ENCODE results near the gene MAD1L1.

The MAD1L1 gene

DNA sequence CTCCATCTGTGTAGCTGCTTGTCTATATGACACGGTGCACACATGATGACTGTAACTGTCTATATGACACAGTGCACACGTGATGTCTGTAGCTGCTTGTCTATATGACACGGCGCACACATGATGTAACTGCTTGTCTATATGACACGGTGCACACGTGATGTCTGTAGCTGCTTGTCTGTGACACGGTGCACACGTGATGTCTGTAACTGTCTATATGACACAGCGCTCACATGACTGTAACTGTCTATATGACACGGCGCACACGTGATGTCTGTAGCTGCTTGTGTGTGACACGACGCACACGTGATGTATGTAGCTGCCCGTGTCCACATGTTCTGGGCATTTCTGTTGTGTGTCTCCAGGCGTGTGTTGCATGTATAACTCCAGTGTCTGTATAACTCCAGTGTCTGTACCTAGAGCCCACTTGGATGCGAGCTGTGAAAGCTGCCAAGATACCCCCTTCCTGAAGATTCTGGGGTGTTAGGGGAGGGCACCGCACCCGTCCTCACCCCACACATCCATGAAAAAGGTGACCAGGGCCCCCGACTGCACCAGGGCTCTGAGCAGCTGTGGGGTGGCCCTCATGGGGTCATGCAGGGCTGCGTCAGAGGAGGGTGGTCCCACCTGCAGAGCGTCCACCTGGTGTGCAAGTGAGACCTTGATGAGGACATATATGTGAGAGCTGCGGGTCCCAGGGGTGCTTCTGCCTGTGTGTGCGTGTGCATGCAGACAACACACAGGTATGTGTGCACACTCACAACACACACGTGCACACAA is 424.7 kb downstream of the MAD1L1 start:
- TF ChIP-seq CTCF (IDR thresholded peaks at IDR 0.05) = no peak

- TF ChIP-seq CTCF (IDR thresholded peaks at IDR 0.05) = no peak
Observed at GRCh38 chr7:1806354-1806753, 426.4 kb downstream of the MAD1L1 start.

- TF ChIP-seq CTCF (IDR thresholded peaks at IDR 0.05) = no peak
Observed at GRCh38 chr7:1804310-1804709, 428.4 kb downstream of the MAD1L1 start.

GRCh38 chr7:1802899-1803298 is 429.8 kb downstream of the MAD1L1 start:
- no peak for TF ChIP-seq CTCF (IDR thresholded peaks at IDR 0.05)

GRCh38 chr7:1800902-1801301 is 431.8 kb downstream of the MAD1L1 start:
- TF ChIP-seq CTCF (IDR thresholded peaks at IDR 0.05) = no peak

- no peak for TF ChIP-seq CTCF (IDR thresholded peaks at IDR 0.05)
Observed at GRCh38 chr7:1798191-1798590, 434.6 kb downstream of the MAD1L1 start.

DNA sequence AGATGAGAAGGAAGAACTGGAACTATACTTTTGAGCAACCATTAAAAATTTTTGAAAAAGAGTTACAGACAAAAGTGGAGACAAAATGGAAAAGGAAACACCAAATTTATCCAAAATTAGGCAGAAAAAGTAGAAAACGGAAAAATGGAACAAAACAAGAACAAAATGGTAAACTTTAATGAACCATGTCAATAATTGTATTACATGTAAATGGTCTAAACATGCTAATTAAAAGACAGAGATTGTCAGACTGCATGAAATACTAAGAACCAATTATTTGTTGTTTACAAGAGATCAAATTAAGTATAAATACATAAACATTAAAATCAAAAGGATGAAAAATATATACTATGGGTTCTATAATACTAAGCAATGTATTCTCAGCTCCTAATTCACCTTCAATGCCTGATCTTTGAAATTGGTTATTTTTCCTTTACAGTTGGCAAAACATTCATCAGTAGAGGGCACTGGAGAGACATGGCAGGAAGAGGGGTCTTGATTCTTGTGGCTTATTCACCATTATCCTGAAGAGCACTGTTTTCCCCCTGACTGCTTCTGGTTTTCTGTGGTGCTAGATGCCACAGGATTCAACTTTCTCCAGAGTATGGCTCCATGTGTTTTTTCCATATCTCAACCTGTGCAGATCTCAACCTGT is 437.7 kb downstream of the MAD1L1 start:
- no peak for TF ChIP-seq CTCF (IDR thresholded peaks at IDR 0.05)

Data from LNCAP (cell line).